Astrocyte of the spinal cord (primary cell): ENCODE results near the gene NPSR1.

Experiments
- DNase-seq: peaks from one replicate; pipeline ENCODE4 v3.0.0; 2011; ENCODE audit warnings: low read depth, low spot score
- H3K4me3 ChIP-seq: 2 replicates; pipeline ENCODE4 v1.5.1; 2011; ENCODE audit warnings: low read depth, mild to moderate bottlenecking, low read length, moderate library complexity
- CTCF ChIP-seq: IDR thresholded peaks from 2 replicates; pipeline ENCODE4 v1.5.1; 2012; ENCODE audit warnings: low read depth, mild to moderate bottlenecking, low read length, inconsistent platforms
- in situ Hi-C: cut with HindIII; loops from 2 replicates; pipeline ENCODE4 v1.10.0; 2017; ENCODE audit warnings: low sequenced_read_pairs

The NPSR1 gene

GRCh38 chr7:34653787-34654186 lies 4.2 kb upstream of the NPSR1 start:
- no peak for DNase-seq
- no peak overlapping the region for H3K4me3 ChIP-seq
- no peak for TF ChIP-seq CTCF
- in situ Hi-C loops, result no loop called here

GRCh38 chr7:34655384-34655783 lies 2.6 kb upstream of the NPSR1 start:
- no peak for DNase-seq
- in situ Hi-C loops, result no loop called here
- TF ChIP-seq CTCF, result no peak
- H3K4me3 ChIP-seq, result no peak overlapping the region

- no peak for TF ChIP-seq CTCF
- in situ Hi-C loops, result no loop called here
Measured at GRCh38 chr7:34656041-34656440, 2.0 kb upstream of the NPSR1 start.

GRCh38 chr7:34659472-34660075 lies 1.6 kb downstream of the NPSR1 start:
- no peak for TF ChIP-seq CTCF
- no peak for DNase-seq
- no peak overlapping the region for H3K4me3 ChIP-seq
- in situ Hi-C loops, result no loop called here

More at GRCh38 chr7:34656041-34656440, 2.0 kb upstream of the NPSR1 start:
- no peak for DNase-seq
- no peak overlapping the region for H3K4me3 ChIP-seq

GRCh38 chr7:34662058-34662708 lies 4.2 kb downstream of the NPSR1 start:
- H3K4me3 ChIP-seq, result no peak overlapping the region
- in situ Hi-C loops, result no loop called here
- DNase-seq, result no peak
- no peak for TF ChIP-seq CTCF

GRCh38 chr7:34664755-34665154 lies 6.7 kb downstream of the NPSR1 start:
- DNase-seq, result no peak
- no peak overlapping the region for H3K4me3 ChIP-seq
- in situ Hi-C loops, result no loop called here
- TF ChIP-seq CTCF, result no peak

- in situ Hi-C loops, result no loop called here
- no peak for TF ChIP-seq CTCF
- DNase-seq, result peak; percentile 61
- H3K4me3 ChIP-seq, result no peak overlapping the region
Measured at GRCh38 chr7:34672430-34672829, 14.4 kb downstream of the NPSR1 start.
